Keratinocyte (primary cell): ENCODE measurements around the gene ADISSP. TPM values are rescaled to one million over a fixed set of nuclear protein-coding genes. Genes with fewer than 3 reads are reported as not detected.

ENCODE experiments used
- DNase-seq: peaks from one replicate; pipeline ENCODE4 v3.0.0-alpha.2; 2011; ENCODE audit warnings: low read depth, missing footprints, low spot score
- FAIRE-seq: peaks from 2 replicates; lab custom pipeline; 2011; peaks lifted over from hg19 to GRCh38; lab: Jason Lieb, UNC
- H2AFZ ChIP-seq: 2 replicates; pipeline ENCODE4 v1.6.0; 2012; ENCODE audit warnings: low read length, control low read depth, inconsistent platforms; ENCODE audit not compliant: control insufficient read depth
- H3K27ac ChIP-seq: 2 replicates; pipeline ENCODE4 v1.5.1; 2011; ENCODE audit warnings: low read length; ENCODE audit not compliant: control insufficient read depth, insufficient read depth
- H3K27me3 ChIP-seq: 3 replicates; pipeline ENCODE4 v1.6.0; 2011; ENCODE audit warnings: low read length; ENCODE audit not compliant: control insufficient read depth, insufficient read depth; ENCODE audit errors: extremely low read depth
- H3K36me3 ChIP-seq, 2 experiments: 2 replicates in 1 of 2; 3 replicates in 1 of 2; pipeline ENCODE4 v1.5.1; 2011; ENCODE audit warnings: low read length in 2 of 2, mild to moderate bottlenecking in 1 of 2; ENCODE audit not compliant: control insufficient read depth in 2 of 2, insufficient read depth in 2 of 2; ENCODE audit errors: extremely low read depth in 1 of 2
- H3K4me1 ChIP-seq: 3 replicates; pipeline ENCODE4 v1.5.1; 2011; ENCODE audit warnings: low read length; ENCODE audit not compliant: control insufficient read depth, insufficient read depth; ENCODE audit errors: extremely low read depth
- H3K4me2 ChIP-seq: 3 replicates; pipeline ENCODE4 v1.6.0; 2011; ENCODE audit warnings: low read depth, low read length; ENCODE audit not compliant: control insufficient read depth, insufficient read depth; ENCODE audit errors: extremely low read depth
- H3K4me3 ChIP-seq, 3 experiments: fragments of 200-600 bp in 1 of 3; sonication (generic) in 1 of 3; 2 replicates in 2 of 3; 3 replicates in 1 of 3; pipeline ENCODE4 v1.5.1; 2011 to 2016; ENCODE audit warnings: low read length in 3 of 3, mild to moderate bottlenecking in 3 of 3, control low read depth in 2 of 3, inconsistent platforms in 1 of 3, low read depth in 1 of 3, mixed read lengths in 1 of 3, mixed run types in 1 of 3, moderate library complexity in 1 of 3; ENCODE audit not compliant: control insufficient read depth in 2 of 3, insufficient read depth in 2 of 3; ENCODE audit errors: extremely low read depth in 1 of 3
- H3K79me2 ChIP-seq: 2 replicates; pipeline ENCODE4 v1.6.0; 2012; ENCODE audit warnings: low read length; ENCODE audit not compliant: control insufficient read depth, insufficient read depth
- H3K9ac ChIP-seq: 3 replicates; pipeline ENCODE4 v1.6.0; 2011; ENCODE audit warnings: low read length; ENCODE audit not compliant: control insufficient read depth, insufficient read depth; ENCODE audit errors: extremely low read depth
- H3K9me1 ChIP-seq: 3 replicates; pipeline ENCODE4 v1.6.0; 2011; ENCODE audit warnings: low read length; ENCODE audit not compliant: control insufficient read depth, insufficient read depth; ENCODE audit errors: extremely low read depth
- H3K9me3 ChIP-seq: 2 replicates; pipeline ENCODE4 v1.5.1; 2012; ENCODE audit warnings: low read depth, low read length; ENCODE audit not compliant: control insufficient read depth
- H4K20me1 ChIP-seq: 3 replicates; pipeline ENCODE4 v1.6.0; 2011; ENCODE audit warnings: low read length; ENCODE audit not compliant: control insufficient read depth, insufficient read depth; ENCODE audit errors: extremely low read depth
- CTCF ChIP-seq, 3 experiments: IDR thresholded peaks in 1 of 3; conservative IDR thresholded peaks in 1 of 3; optimal IDR thresholded peaks in 1 of 3; 2 replicates in 2 of 3; 3 replicates in 1 of 3; pipeline versions ENCODE3 to v1.5.1; 2011; ENCODE audit warnings: low read length in 3 of 3, mild to moderate bottlenecking in 3 of 3, moderate library complexity in 2 of 3, control low read depth in 1 of 3, inconsistent platforms in 1 of 3; ENCODE audit not compliant: insufficient read depth in 2 of 3; ENCODE audit errors: extremely low read depth in 1 of 3
- EZH2 ChIP-seq: IDR thresholded peaks from one replicate; pipeline ENCODE4 v1.6.1; 2012; ENCODE audit warnings: inconsistent platforms, mild to moderate bottlenecking, low read length, moderate library complexity
- dilution Hi-C: fragments of 300-500 bp; cut with MboI; formaldehyde crosslinking; loops from one replicate; pipeline ENCODE4 v1.7.0; 2020; ENCODE audit warnings: low sequenced_read_pairs; ENCODE audit not compliant: extremely low pct_ligation_motif_present
- polyA plus RNA-seq, 5 experiments: library from polyadenylated mRNA; depleted of rRNA in 3 of 5; stranded (reverse) in 3 of 5; stranded (forward) in 1 of 5; unstranded in 1 of 5; fragments of >200 nt; gene quantifications; 1 replicate in 1 of 5; 2 replicates in 3 of 5; 3 replicates in 1 of 5; pipeline versions ENCODE4 v1.2.1 to v1.2.3, GENCODE V29; 2011 to 2012; ENCODE audit warnings: missing spikeins in 2 of 5, low read depth in 1 of 5, low replicate concordance in 1 of 5

Gene ADISSP
- polyA plus RNA-seq, 1 donor (not counting 4 experiments of a cell fraction or from before 2014, with no cell fraction given): 28.2 TPM

- DNase-seq: no peak
- dilution Hi-C loops: no loop called here
- H3K4me2 ChIP-seq: no peak overlapping the region
Observed at GRCh38 chr20:3745686-3746173, 21.8 kb downstream of the ADISSP start.

GRCh38 chr20:3744806-3745685 is 22.5 kb downstream of the ADISSP start:
- Histone ChIP-seq H3K79me2 (no peaks in the 10 kb centered on the region), H3K9ac (no peak overlapping the region), H3K4me2 (peak overlapping the region; percentile 59), H3K36me3 (no peaks in the 10 kb centered on the region), H3K9me1 (no peaks in the 10 kb centered on the region), H3K27ac (no peak overlapping the region), H3K27me3 (peaks cover 29% of the 10 kb centered on the region), H3K9me3 (no peaks in the 10 kb centered on the region), H3K4me1 (peaks cover 8% of the 10 kb centered on the region), H2AFZ (peak overlapping the region; percentile 23), H3K4me3 (peak overlapping the region in 1 of 3 experiments; percentile 1), H4K20me1 (no peaks in the 10 kb centered on the region)
- dilution Hi-C loops: no loop called here
- FAIRE-seq (peak; percentile 17), DNase-seq (peak; percentile 71)
- TF ChIP-seq EZH2: no peak
- peak in 1 of 3 experiments; percentile 28 for TF ChIP-seq CTCF (optimal IDR thresholded peaks at IDR 0.05 in 1 of 3, IDR thresholded peaks at IDR 0.05 in 1 of 3, conservative IDR thresholded peaks at IDR 0.05 in 1 of 3; ENCODE audit: extremely low read depth in 1 of 3, insufficient read depth in 2 of 3, low read length in 3 of 3)

More at GRCh38 chr20:3745686-3746173, 21.8 kb downstream of the ADISSP start:
- Histone ChIP-seq H3K36me3 (no peaks in the 10 kb centered on the region), H3K9ac (no peak overlapping the region), H3K79me2 (no peaks in the 10 kb centered on the region), H3K9me1 (no peaks in the 10 kb centered on the region), H4K20me1 (no peaks in the 10 kb centered on the region), H3K27ac (no peak overlapping the region), H3K4me1 (peaks cover 12% of the 10 kb centered on the region), H2AFZ (no peak overlapping the region), H3K4me3 (no peak overlapping the region), H3K27me3 (peaks cover 36% of the 10 kb centered on the region), H3K9me3 (no peaks in the 10 kb centered on the region)
- FAIRE-seq: no peak
- TF ChIP-seq EZH2: no peak
- no peak for TF ChIP-seq CTCF (optimal IDR thresholded peaks at IDR 0.05 in 1 of 3, IDR thresholded peaks at IDR 0.05 in 1 of 3, conservative IDR thresholded peaks at IDR 0.05 in 1 of 3; ENCODE audit: extremely low read depth in 1 of 3, insufficient read depth in 2 of 3, low read length in 3 of 3)
